Stimulated activated CD4-positive, alpha-beta T cell treated with anti-CD3 and anti-CD28 coated beads, Interleukin-1b, Interleukin-23, amount 100 ng/mL, for 48 hours (primary cell): ENCODE results near the gene PATJ.
"Not testable (repeated sequence)": the region's sequence is repeated elsewhere in the genome, so short reads cannot be mapped to it uniquely, and the experiment has no call there.

Experiments
- DNase-seq: peaks from one replicate; pipeline ENCODE4 v3.0.0-alpha.2; 2020

PATJ gene

DNA sequence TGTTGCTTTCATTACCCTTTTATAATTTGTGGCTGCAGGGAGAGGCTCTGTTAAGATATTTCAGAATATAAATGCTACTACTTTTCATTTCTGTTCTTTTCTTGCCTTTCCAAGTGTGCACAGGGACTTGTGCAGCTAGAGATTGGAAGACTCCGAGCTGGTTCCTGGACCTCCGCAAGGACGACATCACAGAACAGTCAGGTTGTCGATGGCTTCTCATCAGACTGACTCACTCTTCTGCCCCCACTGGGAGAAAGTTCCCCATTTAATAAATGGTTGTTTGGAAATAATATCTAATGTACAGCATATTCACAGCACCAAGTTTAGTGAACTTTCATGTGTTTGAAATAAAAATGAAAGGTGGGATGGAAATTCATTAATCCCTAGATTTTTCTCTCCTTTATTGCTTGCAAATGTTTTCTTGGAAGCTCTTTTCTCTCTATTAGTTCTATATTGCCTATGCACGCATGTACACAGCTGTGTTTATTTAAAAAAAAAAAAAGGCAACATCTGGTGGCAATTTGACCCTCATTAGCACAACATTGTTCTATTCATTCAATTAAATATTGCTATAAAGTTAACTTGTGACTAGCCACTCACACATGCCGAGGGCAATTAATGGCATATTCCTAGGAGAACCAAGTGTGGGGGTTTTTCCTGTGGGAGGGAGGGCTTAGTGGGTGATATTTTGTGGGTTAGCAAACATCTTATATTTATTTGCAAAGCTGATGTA lies 374.9 kb downstream of the PATJ start:
- no peak for DNase-seq

DNA sequence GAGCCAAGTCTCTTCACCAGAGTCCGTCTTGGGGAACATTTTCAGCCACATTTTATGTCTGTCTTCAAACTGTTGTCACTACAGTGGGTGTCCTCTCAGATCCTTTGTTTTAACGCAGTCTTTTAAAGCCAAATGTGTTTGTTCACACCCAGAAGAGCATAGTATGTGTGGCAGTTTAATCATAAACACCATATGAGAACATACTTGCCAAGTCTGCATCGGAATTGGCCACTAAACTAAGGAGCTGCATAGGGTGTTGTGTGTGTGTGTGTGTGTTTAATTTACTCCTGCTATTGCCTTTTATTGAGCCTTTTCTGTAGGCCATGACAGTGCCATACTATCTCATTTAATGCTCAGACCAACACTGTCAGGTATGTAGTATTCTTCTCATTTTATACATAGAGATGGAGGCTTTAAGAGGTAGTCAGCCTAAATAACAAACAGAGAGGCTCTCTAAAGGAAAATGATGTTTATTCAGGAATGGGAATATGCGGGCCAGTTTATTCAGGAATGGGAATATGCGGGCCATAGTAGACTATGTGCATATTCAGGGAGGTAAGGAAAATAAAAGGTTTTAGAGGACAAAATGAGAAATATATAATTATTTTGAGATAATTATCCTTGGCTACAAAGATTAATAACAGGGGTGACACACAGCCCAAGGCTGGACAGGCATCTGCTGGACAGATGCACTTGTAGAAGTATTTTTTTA lies 384.5 kb downstream of the PATJ start:
- no peak for DNase-seq

- DNase-seq, result no peak
Observed at GRCh38 chr1:62128745-62129144, 386.5 kb downstream of the PATJ start.

DNA sequence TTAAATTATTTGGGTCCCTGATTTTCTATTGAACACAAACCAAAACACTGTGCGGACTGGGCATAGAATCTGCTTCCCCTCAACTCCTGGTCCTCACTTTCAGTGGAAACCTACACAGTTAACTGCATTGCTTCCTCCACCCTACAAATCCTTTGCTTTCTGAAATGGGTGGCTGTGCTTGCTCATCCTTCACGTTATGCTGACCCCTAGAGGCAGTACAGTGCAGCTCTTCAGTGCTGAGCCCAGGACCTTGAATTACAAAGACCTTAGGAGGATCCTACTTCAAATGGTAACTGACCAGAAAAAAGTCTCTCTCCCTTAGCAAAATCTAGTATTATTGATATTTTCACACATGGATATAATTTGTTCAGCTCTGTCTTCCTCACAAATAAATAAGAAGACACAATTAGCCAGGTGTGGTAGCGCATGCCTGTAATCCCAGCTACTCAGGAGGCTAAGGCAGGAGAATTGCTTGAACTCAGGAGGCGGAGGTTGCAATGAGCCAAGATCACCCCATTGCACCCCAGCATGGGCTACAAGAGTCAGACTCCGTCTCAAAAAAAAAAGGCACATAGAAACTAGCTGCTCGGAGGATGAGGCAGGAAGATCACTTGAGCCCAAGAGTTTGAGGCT lies 388.9 kb downstream of the PATJ start:
- DNase-seq, result peak; percentile 16

DNA sequence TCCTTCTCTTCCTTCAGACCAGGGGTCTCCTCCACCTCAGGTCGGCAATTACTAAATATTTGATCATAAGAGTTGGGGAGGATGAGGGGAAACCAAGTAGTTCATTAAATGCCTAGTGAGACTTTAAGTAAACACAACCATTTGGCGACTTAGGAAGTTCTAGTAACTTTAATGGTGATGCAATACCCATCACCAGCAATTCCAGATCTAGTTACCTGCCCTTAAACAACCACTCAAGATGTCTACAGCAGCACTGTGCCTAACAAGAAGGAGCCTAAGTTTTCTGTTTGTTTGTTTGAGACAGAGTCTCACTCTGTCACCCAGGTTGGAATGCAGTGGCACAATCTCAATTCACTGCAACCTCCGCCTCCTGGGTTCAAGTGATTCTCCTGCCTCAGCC lies 395.7 kb downstream of the PATJ start:
- no peak for DNase-seq

GRCh38 chr1:62139410-62139809 lies 397.1 kb downstream of the PATJ start:
- no peak for DNase-seq

- DNase-seq, result no peak
Observed at GRCh38 chr1:62140666-62141065, 398.4 kb downstream of the PATJ start.

GRCh38 chr1:62142496-62142895 lies 400.2 kb downstream of the PATJ start:
- DNase-seq, result no peak

DNA sequence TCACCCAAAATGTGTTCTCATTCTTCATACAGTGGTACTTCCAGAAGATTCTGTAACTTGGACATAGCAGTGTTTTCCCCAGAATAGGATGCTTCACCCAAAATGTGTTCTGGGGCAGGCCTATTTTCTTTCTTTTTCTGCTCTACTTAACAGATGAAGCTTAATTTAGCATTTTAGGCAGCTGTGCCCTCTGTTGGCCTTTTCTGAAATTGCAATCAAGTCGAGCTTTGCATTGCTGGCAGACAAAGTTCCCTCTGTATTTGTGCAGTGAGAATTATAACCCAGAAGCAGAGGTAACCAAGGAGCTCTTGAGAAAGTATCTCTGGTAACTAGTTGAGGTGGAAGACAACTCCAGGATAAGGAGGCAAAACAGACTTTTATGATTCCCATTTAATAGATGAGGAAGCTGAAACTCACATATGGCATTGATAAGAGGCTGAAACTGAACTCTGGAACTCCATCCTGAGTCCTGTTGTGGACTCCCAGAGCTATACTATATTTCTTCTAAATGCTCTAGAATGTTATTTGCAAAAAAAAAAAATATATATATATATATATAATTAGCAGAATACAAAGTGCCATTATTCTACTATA lies 402.1 kb downstream of the PATJ start:
- DNase-seq, result peak; percentile 22

GRCh38 chr1:62159940-62160348 lies 417.7 kb downstream of the PATJ start:
- no peak for DNase-seq

DNA sequence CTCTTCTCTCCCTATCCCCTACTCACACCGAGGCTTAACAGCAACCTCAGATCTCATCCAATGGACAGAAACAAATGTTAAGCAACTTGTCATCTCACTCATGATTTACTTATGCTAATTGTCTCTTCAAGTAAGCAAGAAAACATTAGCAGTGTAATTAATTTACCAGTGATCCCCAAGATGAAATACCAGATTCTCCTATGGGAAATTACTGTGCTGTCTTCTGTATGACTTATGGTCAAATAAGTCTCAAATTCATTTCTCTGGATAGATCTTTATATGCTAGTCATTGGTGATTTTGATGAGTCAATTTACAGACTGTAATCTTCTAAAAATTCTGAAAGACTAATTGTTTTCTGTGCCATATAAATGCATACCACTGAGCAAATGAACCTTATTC lies 419.4 kb downstream of the PATJ start:
- no peak for DNase-seq

DNA sequence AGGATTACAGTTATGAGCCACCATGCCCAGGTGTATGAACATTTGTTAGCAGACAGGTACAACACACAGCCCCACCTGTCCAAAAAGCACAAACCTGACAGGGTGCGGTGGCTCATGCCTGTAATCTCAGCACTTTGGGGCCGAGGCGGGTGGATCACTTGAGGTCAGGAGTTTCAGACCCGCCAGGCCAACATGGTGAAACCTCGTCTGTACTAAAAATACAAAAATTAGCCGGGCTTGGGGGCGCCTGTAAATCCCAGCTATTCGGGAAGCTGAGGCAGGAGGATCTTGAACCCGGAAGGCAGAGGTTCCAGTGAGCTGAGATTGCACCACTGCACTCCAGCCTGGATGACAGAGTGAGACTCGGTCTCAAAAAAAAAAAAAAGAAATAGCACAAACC lies 428.1 kb downstream of the PATJ start:
- DNase-seq, result not testable (repeated sequence)

- DNase-seq, result peak; percentile 6
Observed at GRCh38 chr1:62175568-62176179, 433.4 kb downstream of the PATJ start.

DNA sequence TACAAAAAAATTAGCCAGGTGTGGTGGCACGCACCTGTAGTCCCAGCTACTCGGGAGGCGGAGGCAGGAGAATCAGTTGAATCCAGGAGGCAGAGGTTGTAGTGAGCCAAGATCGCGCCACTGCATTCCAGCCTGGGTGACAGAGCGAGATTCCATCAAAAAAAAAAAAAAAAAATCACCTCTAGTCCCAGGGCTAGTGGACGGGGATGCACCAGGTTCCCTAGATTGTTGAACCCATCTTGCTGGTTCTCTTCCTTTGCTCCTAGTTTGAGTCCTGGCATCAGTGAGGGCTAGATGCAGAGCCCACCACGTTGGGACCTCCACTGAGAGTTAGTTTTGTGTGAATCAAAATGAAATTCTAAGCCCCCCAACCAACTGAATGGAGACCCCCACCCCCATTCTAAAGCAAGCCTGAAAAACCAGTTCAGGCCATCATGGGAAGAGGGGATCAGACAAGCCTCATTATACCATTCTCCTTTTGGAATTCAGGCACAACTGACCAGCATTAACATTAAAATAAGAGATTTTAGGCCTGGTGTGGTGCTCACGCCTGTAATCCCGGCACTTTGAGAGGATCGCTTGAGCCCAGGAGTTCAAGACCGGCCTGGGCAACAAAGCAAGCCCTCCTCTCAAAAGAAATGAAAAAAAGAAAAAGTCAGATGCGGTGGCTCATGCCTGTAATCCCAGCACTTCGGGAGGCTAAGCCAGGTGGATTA lies 434.5 kb downstream of the PATJ start:
- DNase-seq, result no peak

DNA sequence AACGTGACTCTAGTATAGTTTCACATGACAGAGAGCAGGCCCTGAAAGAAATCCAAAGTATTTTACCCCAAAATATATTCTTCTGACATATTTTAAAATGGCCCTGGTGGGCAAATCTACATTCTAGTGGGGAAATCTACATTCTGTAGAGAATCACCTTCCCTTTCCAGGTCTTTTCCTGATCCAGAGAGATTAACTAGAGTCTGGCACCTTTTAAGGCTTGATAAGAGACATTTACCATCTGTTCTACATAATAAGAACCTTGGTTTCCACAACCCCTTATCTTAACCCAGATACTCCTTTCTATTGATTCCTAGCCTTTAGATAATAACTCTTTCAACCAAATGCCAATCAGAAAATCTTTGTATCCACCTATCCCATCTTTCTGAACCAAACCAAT lies 435.3 kb downstream of the PATJ start:
- DNase-seq, result no peak

GRCh38 chr1:62178372-62178771 lies 436.1 kb downstream of the PATJ start:
- no peak for DNase-seq

GRCh38 chr1:62180054-62180453 lies 437.8 kb downstream of the PATJ start:
- DNase-seq, result not testable (repeated sequence)

DNA sequence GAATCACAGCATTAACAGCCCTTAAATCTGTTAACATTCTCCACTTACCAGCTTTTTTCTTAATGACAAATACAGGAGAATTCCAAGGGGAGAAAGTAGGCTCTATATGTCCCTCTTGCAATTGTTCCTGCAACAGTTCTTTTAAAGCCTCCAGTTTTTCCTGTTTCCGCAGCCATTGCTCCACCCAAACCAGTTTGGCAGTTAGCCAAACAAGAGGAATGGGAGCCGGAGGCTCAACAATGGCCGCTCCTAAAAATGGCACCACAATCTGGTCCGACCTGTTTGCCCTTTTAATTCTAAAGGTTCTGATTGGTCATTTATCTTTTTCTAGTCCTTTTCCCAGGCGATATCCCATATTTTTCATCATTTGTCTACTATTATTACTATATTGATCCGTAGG lies 438.4 kb downstream of the PATJ start:
- no peak for DNase-seq

- DNase-seq, result no peak
Observed at GRCh38 chr1:62181532-62181931, 439.3 kb downstream of the PATJ start.

GRCh38 chr1:62182157-62182556 lies 439.9 kb downstream of the PATJ start:
- not testable (repeated sequence) for DNase-seq

- DNase-seq, result not testable (repeated sequence)
Observed at GRCh38 chr1:62183164-62184020, 441.1 kb downstream of the PATJ start.

GRCh38 chr1:62184336-62184735 lies 442.1 kb downstream of the PATJ start:
- no peak for DNase-seq
